Transverse colon (tissue), 4 donors: ENCODE data around the gene APBA3.

Source experiments
- EP300 ChIP-seq: sonication (generic); formaldehyde crosslinking; IDR thresholded peaks from one replicate; pipeline ENCODE4 v1.6.1; 2017; ENCODE audit warnings: antibody characterized with exemption, low read depth
- POLR2A ChIP-seq: fragments of 450-650 bp; IDR thresholded peaks from one replicate; pipeline ENCODE4 v1.6.1; 2016; ENCODE audit warnings: antibody characterized with exemption, mild to moderate bottlenecking, moderate library complexity
- POLR2AphosphoS5 ChIP-seq, 3 donors: sonication (generic); formaldehyde crosslinking; IDR thresholded peaks; one replicate each; pipeline ENCODE4 v1.6.1; 2016; ENCODE audit warnings: antibody characterized with exemption in 3 of 3
- TF ChIP-seq, protein P1 (sequence below), 5 experiments: fragments of 200-600 bp in 3 of 5; fragments of 450-650 bp in 2 of 5; sonication (generic) in 3 of 5; IDR thresholded peaks; 1 replicate in 2 of 5; 2 replicates in 3 of 5; pipeline ENCODE4 v1.5.1; 2016 to 2017; ENCODE audit warnings: antibody characterized with exemption in 5 of 5, inconsistent platforms in 3 of 5, mild to moderate bottlenecking in 2 of 5, moderate library complexity in 1 of 5

DNA sequence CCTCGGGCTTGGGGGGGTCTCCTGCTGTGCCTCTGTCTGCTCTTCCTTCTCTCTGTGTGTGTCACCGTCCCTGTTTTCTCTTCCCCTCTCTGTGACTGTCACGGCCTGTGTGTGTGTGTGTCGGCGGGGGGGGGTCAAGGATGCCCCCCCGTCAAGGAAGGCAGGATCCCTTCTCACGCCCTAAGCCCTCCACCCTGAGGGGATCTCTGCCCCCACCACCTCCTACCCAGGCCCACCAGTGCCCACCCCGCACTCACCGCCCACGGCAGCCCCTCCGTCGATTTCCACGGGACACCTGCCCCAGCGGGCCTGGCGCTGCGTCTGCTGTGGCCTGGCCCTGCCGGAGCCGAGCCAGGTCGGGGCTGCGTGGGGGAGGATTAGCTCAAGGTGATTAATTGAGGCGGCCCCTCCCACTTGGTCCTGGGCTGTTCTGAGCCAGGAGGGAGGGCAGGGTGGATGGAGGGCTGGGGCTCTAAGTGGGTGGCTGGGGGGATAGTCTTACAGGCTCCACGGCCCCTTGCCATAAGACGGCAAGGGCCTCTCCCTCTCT lies 10.5 kb upstream of the APBA3 start, which contains the start of gene RAX2:
- TF ChIP-seq, protein P1, sequence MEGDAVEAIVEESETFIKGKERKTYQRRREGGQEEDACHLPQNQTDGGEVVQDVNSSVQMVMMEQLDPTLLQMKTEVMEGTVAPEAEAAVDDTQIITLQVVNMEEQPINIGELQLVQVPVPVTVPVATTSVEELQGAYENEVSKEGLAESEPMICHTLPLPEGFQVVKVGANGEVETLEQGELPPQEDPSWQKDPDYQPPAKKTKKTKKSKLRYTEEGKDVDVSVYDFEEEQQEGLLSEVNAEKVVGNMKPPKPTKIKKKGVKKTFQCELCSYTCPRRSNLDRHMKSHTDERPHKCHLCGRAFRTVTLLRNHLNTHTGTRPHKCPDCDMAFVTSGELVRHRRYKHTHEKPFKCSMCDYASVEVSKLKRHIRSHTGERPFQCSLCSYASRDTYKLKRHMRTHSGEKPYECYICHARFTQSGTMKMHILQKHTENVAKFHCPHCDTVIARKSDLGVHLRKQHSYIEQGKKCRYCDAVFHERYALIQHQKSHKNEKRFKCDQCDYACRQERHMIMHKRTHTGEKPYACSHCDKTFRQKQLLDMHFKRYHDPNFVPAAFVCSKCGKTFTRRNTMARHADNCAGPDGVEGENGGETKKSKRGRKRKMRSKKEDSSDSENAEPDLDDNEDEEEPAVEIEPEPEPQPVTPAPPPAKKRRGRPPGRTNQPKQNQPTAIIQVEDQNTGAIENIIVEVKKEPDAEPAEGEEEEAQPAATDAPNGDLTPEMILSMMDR (IDR thresholded peaks at IDR 0.05) = no peak
- TF ChIP-seq EP300 = no peak
- TF ChIP-seq POLR2A = no peak
- no peak for TF ChIP-seq POLR2AphosphoS5 (IDR thresholded peaks at IDR 0.05)
